EL (cell line): ENCODE measurements around the gene SAA4.
"Not testable (repeated sequence)": the region's sequence is repeated elsewhere in the genome, so short reads cannot be mapped to it uniquely, and the experiment has no call there.

ENCODE experiments used
- DNase-seq: peaks from one replicate; pipeline ENCODE4 v3.0.0-alpha.2; 2016

Gene SAA4, protein sequence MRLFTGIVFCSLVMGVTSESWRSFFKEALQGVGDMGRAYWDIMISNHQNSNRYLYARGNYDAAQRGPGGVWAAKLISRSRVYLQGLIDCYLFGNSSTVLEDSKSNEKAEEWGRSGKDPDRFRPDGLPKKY

GRCh38 chr11:18236664-18237356 lies at the start of gene SAA4:
Gene SAA4 (minus strand): TSS chr11:18236802. CDS start chr11:18235926, 876 bp downstream.
- peak; percentile 23 for DNase-seq

DNA sequence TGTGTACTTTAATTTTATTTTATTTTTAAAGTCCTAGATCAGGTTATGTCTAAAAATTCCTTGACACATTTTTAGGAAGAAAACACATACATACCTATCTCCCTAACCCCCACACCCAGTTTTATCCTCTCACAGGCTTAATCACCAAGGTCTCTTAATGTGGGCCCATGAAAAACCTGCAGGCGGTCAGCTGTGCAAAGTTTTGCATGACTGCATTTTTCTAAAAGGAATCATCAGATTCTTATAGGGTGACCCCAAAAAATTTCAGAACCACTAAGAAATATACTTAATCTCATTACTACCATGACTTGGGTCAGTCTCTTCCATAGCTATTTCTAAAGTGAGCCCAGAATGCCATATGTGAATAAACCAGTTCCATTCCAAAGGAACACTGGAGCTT lies 49.2 kb upstream of the SAA4 start:
- peak; percentile 59 for DNase-seq

- DNase-seq = no peak
Measured at GRCh38 chr11:18282626-18283025, 46.0 kb upstream of the SAA4 start.

DNA sequence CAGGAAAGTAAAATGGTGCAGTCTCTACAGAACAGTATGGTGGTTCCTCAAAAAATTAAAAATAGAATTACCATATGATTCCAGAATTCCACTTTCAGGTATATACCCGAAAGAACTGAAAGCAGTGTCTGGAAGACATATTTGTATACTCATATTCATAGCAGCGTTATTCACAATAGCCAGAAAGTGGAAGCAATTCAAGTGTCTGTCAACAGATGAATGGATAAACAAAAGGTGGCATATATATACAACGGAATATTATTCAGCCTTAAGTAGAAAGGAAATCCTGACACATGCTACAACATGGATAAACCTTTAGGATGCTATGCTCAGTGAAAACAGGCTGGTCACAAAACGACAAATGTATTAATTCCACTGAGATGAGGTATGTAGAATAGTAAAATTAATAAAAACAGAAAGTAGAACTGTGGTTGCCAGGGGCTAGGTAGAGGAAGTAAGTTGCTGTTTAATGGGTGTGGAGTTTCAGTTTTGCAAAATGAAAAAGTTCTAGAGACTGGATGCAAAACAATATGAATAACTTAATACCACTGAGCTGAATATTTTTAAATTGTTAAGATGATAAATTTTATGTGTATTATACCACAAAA lies 43.9 kb upstream of the SAA4 start:
- no peak for DNase-seq

DNA sequence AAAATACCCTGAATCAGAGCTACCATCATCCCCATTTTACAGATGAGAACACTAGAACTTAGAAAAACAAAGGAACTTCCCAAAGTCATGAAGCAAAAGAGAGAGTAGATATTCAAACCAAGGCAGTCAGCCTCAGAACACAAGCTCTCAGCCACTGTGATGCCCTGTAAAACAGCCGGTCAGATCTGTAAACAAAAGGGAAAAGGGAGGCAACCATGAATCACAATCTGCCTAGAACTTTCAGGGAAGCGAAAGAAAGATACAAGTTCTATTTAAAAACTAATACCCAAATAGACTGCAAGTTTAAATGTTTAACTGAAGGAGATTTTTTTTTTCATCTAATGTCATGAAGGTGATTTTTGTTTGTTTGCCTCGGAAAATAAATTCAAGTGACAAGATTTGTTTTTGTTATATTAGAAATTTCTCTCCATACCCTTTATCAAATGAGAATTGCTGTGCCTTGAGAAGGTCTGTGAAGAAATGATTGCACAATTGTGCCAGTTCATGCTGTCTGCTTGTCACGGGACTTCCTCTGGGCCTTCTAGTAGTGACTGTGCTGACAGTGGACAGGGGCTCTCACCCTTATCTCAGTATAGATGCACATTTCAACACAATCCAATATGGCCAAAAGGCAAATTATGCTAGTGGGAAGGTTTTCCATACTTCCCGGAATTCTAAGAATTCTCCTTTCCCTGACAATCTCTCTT lies 41.1 kb upstream of the SAA4 start:
- no peak for DNase-seq

GRCh38 chr11:18271206-18271605 lies 34.6 kb upstream of the SAA4 start:
- DNase-seq = no peak

DNA sequence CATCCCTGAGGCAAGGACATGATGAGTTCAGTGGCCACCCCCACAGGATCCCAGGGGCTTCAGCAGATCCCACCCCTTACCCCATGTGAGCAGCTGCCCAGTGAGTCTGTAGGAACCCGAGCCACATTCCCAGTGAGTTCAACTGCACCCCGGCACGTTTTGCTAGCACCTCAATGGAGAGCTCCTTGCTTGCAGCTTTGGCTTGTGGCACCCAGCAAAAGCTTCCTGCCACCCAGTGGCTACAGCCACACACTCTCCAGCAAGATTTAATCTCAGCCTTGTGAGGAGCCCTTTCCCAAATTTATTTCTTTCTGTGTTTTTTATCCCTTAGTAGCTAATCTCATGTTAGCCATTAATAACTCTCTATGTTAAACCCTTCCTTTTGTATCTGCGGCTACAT lies 33.5 kb upstream of the SAA4 start:
- no peak for DNase-seq

- not testable (repeated sequence) for DNase-seq
Measured at GRCh38 chr11:18269252-18269651, 32.6 kb upstream of the SAA4 start.

DNA sequence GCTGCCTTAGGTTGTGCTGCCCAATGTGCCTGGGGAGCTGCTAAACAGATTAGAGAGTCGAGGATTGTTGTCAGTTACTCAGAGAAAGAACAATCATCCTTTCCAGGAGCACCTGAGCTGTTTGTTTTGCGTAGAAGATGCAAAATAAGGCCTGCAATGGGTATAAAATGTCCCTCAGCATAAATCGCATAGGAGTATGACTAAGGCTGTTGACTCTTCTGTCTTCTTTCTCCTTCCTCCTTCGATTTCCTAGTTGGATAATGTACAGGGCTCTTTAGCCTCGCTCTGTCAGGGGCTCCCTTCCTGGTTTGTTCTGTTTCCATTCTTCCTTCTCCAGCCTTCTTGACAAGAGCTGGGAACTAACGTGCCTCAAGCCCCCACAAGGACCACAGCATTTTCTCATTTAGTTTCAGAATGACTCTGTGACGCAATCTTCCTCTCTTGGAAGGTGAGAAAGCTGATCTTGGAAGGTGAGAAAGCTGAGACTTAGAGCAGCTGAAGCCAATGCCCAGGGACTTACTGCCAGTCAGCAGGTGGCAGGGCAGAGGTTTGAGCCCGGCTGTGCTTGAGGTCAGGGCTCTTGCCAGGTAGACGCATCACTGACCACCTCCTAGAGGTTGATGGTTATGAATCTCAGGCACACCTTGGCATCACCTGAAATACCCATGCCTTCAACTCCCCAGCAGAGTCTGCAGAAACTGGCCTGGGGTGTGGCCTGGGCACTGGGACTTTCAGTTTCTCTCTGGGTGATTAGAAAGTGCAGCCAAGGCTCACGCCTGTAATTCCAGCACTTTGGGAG lies 30.9 kb upstream of the SAA4 start:
- DNase-seq = not testable (repeated sequence)

DNA sequence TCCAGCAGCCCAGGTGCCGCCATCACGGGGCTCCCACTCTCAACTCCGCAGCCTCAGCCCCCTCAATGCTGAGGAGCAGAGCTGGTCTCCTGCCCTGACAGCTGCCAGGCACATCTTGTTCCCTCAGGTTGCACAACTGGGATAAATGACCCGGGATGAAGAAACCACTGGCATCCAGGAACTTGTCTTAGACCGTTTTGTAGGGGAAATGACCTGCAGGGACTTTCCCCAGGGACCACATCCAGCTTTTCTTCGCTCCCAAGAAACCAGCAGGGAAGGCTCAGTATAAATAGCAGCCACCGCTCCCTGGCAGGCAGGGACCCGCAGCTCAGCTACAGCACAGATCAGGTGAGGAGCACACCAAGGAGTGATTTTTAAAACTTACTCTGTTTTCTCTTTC lies 29.3 kb upstream of the SAA4 start, which contains the start of gene SAA1:
Gene SAA1 (plus strand): TSS at position 316 of the 400 bp plus-strand sequence. CDS start 624 bp downstream, outside the sequence.
- peak; percentile 7 for DNase-seq

- DNase-seq = no peak
Measured at GRCh38 chr11:18264677-18265555, 28.3 kb upstream of the SAA4 start.

GRCh38 chr11:18264035-18264434 lies 27.4 kb upstream of the SAA4 start:
- DNase-seq = no peak

GRCh38 chr11:18262681-18263350 lies 26.2 kb upstream of the SAA4 start:
- DNase-seq = peak; percentile 48

DNA sequence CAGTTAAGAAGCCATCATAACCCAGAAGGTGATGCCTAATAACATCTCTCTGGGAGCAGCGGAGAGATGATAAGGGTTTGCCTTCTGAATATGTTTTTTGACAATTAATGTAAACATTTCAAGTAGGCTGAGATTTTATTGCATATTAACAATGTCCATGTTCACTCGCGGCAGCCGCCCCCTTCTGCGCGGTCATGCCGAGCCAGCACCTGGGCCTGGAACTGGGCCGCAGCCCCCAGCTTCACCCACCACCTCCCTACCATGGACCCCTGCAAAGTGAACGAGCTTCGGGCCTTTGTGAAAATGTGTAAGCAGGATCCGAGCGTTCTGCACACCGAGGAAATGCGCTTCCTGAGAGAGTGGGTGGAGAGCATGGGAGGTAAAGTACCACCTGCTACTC lies 25.1 kb upstream of the SAA4 start:
- DNase-seq = no peak

DNA sequence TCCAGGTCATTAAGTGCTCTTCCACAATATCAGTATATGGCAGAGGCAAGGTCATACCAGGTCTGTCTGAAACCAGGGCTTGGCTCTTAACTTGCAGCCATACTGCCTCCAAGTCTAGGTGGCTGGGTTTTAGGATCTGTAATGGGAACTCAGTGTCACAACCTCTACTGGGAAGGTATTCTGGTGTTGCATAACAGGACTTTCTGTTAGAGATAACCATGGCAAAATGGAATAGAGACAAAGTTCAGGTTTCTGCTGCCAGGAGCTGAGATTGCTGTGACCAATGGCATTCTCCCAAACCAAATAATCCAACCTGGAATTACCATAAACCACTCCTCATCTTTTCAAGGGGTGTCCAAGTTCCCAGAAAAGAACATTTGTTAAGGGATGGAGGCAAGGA lies 22.7 kb upstream of the SAA4 start:
- no peak for DNase-seq

DNA sequence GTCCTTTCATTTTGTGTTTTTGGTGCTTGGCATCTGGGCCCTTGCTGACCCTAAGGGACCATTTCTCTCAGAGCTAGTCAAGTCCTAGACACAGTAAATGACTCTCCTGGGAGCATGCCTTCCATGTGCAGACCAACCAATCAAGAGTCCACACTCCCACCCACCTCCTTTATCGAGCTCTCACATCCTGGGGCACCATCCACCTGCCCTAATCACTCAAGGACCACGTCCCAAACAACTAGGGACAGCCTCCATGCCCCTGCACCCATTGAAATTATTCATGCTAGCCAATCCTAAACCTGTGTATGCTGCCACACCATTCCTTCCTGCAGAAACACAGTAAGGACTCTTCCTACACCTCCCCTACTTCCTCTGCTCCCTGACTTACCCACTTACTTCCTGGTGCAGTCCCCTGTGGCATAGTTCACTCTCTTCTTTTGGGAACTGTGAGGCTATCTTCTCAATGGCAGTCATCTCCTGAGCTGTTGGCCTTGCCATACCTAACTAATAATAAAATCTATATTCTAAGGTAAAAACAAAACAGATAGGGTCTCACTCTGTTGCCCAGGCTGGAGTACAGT lies 18.3 kb upstream of the SAA4 start:
- no peak for DNase-seq

DNA sequence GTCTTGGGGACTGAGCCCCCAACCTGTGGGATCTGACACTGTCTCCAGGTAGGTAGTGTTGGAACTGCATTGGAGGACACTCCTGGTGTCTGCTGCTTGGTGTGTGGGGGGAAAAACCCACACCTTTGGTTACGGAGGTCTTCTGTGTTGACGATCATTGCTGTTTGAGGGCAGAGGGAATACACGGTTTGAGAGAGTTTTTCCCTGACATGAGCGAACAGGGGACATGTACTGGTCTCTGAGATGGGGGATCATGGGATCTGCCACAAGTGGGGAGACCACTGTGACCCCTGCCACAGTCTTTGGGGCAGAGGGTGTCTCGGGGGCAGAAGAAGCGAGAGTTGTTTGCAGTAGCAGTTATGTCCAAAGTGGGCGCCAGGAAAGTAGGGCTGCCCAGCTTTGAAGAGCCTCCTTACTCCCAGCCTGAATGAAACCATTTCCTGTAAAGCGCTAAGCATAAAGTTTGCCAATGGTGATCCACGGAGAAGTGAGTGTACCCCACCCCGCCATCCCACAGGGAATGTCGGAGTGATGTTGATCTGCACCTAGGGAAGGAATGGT lies 17.3 kb upstream of the SAA4 start:
- no peak for DNase-seq

DNA sequence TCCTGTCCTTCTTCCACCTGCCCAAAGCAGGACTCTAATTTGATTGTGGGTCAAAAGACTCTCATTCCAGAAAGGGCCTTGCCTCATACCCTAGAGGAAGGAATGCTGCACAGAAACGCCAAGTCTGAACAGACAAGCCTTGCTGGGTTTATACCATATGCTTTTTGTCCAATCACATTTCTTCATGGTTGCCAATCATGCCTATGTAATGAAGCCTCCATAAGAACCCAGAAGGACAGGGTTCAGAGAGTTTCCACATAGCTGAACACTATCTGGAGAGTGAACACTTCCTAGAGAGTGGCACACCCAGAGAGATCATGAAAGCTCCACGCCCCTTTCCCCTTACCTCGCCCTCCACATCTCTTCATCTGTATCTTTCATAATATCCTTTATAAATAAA lies 16.6 kb upstream of the SAA4 start:
- DNase-seq = no peak

DNA sequence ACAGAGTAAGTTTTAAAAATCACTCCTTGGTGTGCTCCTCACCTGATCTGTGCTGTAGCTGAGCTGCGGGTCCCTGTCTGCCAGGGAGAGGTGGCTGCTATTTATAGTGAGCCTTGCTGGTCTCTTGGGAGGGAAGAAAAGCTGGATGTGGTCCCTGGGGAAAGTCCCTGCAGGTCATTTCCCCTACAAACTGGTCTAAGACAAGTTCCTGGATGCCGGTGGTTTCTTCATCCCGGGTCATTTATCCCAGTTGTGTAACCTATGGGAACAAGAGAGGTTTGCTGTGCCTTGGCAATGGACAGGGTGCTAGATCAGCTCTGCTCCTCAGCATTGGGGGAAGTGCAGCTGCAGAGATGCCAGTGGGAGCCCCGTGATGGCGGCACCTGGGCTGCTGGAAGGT lies 12.0 kb upstream of the SAA4 start, which contains the start of gene SAA2:
Gene SAA2 (minus strand): TSS at position 108 of the 400 bp plus-strand sequence. CDS start 657 bp downstream, outside the sequence.
- no peak for DNase-seq

- DNase-seq = not testable (repeated sequence)
Measured at GRCh38 chr11:18247191-18247581, 10.6 kb upstream of the SAA4 start.
